SK-N-MC (cell line): ENCODE measurements around the gene SLC9A9.

ENCODE experiments used
- EZH2 ChIP-seq: fragments of 200-600 bp; sonication (generic); IDR thresholded peaks from one replicate; pipeline ENCODE4 v1.6.1; 2017; ENCODE audit warnings: antibody characterized with exemption
- FOXP2 ChIP-seq: optimal IDR thresholded peaks from 2 replicates; pipeline ENCODE3; 2011; ENCODE audit warnings: mild to moderate bottlenecking, moderate library complexity; ENCODE audit not compliant: insufficient read depth; ENCODE audit errors: extremely low read length, control extremely low read depth
- POLR2AphosphoS5 ChIP-seq: IDR thresholded peaks from 2 replicates; pipeline ENCODE4 v1.6.1; 2012; ENCODE audit warnings: mild to moderate bottlenecking, low read depth, low read length, borderline replicate concordance

- no peak for TF ChIP-seq POLR2AphosphoS5
- no peak for TF ChIP-seq EZH2
- no peak for TF ChIP-seq FOXP2
These were observed 11.4 kb upstream of the SLC9A9 start for GRCh38 chr3:143859465-143860203.
